GM19023 (cell line): ENCODE measurements around the gene GNPTAB.
A peak's percentile ranks its signal among the peaks of the same experiment; 100 is the strongest.

Experiments used
- ATAC-seq: cut with Tn5 transposase; IDR thresholded peaks from one replicate; pipeline ENCODE4 v1.9.1; 2021; ENCODE audit warnings: mild to moderate bottlenecking, moderate library complexity; ENCODE audit not compliant: unreplicated experiment

Gene GNPTAB

GRCh38 chr12:101809208-101809607 is 21.6 kb downstream of the GNPTAB start:
- no peak for ATAC-seq

- no peak for ATAC-seq
Measured at GRCh38 chr12:101806265-101806664, 24.5 kb downstream of the GNPTAB start.

- no peak for ATAC-seq
Measured at GRCh38 chr12:101804409-101804808, 26.4 kb downstream of the GNPTAB start.

GRCh38 chr12:101803978-101804377 is 26.8 kb downstream of the GNPTAB start:
- ATAC-seq: no peak

- no peak for ATAC-seq
Measured at GRCh38 chr12:101802486-101802885, 28.3 kb downstream of the GNPTAB start.

GRCh38 chr12:101799774-101800173 is 31.0 kb downstream of the GNPTAB start:
- no peak for ATAC-seq

- ATAC-seq: no peak
Measured at GRCh38 chr12:101795786-101796185, 35.0 kb downstream of the GNPTAB start.

GRCh38 chr12:101795013-101795412 is 35.7 kb downstream of the GNPTAB start:
- ATAC-seq: no peak

- no peak for ATAC-seq
Measured at GRCh38 chr12:101794574-101794973, 36.2 kb downstream of the GNPTAB start.

GRCh38 chr12:101793401-101793800 is 37.4 kb downstream of the GNPTAB start:
- ATAC-seq: peak; percentile 69

- no peak for ATAC-seq
Measured at GRCh38 chr12:101792046-101792931, 38.5 kb downstream of the GNPTAB start.

- ATAC-seq: no peak
Measured at GRCh38 chr12:101789171-101789570, 41.6 kb downstream of the GNPTAB start.

GRCh38 chr12:101785671-101786070 is 45.1 kb downstream of the GNPTAB start:
- no peak for ATAC-seq

- no peak for ATAC-seq
Measured at GRCh38 chr12:101784376-101784775, 46.4 kb downstream of the GNPTAB start.

- no peak for ATAC-seq
Measured at GRCh38 chr12:101783838-101784237, 46.9 kb downstream of the GNPTAB start.

- no peak for ATAC-seq
Measured at GRCh38 chr12:101783150-101783549, 47.6 kb downstream of the GNPTAB start.

GRCh38 chr12:101782273-101782731 is 48.5 kb downstream of the GNPTAB start:
- no peak for ATAC-seq

- no peak for ATAC-seq
Measured at GRCh38 chr12:101781834-101782233, 48.9 kb downstream of the GNPTAB start.

GRCh38 chr12:101780599-101780998 is 50.2 kb downstream of the GNPTAB start:
- ATAC-seq: no peak

- no peak for ATAC-seq
Measured at GRCh38 chr12:101779626-101780025, 51.1 kb downstream of the GNPTAB start.

- ATAC-seq: no peak
Measured at GRCh38 chr12:101779200-101779599, 51.6 kb downstream of the GNPTAB start.

GRCh38 chr12:101777978-101778377 is 52.8 kb downstream of the GNPTAB start:
- no peak for ATAC-seq

- ATAC-seq: no peak
Measured at GRCh38 chr12:101777485-101777884, 53.3 kb downstream of the GNPTAB start.
